H1 (cell line): ENCODE results near the gene C1RL. TPM values are rescaled to one million over a fixed set of nuclear protein-coding genes. Genes with fewer than 3 reads are reported as not detected.

Source experiments
- CHD1 ChIP-seq: IDR thresholded peaks from 2 replicates; pipeline ENCODE4 v1.6.1; 2012; ENCODE audit warnings: low read depth, low read length, improper control_type of control experiment
- MAX ChIP-seq: IDR thresholded peaks from 2 replicates; pipeline ENCODE4 v1.6.1; 2012; ENCODE audit warnings: inconsistent platforms
- RAD21 ChIP-seq, 2 experiments: IDR thresholded peaks in 1 of 2; conservative IDR thresholded peaks in 1 of 2; 2 replicates each; pipeline ENCODE4 v1.6.1; 2011; ENCODE audit warnings: low read depth in 2 of 2, low read length in 2 of 2, improper control_type of control experiment in 1 of 2, inconsistent platforms in 1 of 2, mild to moderate bottlenecking in 1 of 2, moderate library complexity in 1 of 2
- SIX5 ChIP-seq: IDR thresholded peaks from 2 replicates; pipeline ENCODE4 v1.6.1; 2011; ENCODE audit warnings: mild to moderate bottlenecking, low read depth, low read length
- SP1 ChIP-seq: IDR thresholded peaks from 2 replicates; pipeline ENCODE4 v1.6.1; 2011; ENCODE audit warnings: low read depth, low read length
- TCF12 ChIP-seq: IDR thresholded peaks from 2 replicates; pipeline ENCODE4 v1.6.1; 2011; ENCODE audit warnings: low read depth, mild to moderate bottlenecking, low read length
- TEAD4 ChIP-seq: IDR thresholded peaks from 2 replicates; pipeline ENCODE4 v1.6.1; 2012; ENCODE audit warnings: low read depth, low read length, inconsistent platforms, mixed read lengths
- polyA plus RNA-seq, 7 experiments: library from polyadenylated mRNA; depleted of rRNA in 3 of 7; stranded (reverse) in 5 of 7; unstranded in 2 of 7; fragments of >200 nt in 5 of 7; fragments of 200-250 nt in 2 of 7; gene quantifications; 1 replicate in 5 of 7; 2 replicates in 1 of 7; 4 replicates in 1 of 7; pipeline versions ENCODE4 v1.2.1 to v1.2.3, GENCODE V29; 2011 to 2013; ENCODE audit warnings: missing spikeins in 2 of 7, mixed read lengths in 2 of 7
- total RNA-seq: library from RNA; stranded (reverse); fragmentation: NEBNext Ultra II Directional; extraction: Animal tissue kit (Norgen Biotek cat#: 25700); gene quantifications from 2 replicates; pipeline ENCODE4 v1.2.1, GENCODE V29; 2021

Gene C1RL
- total and polyA plus RNA-seq, 2 of the 8 experiments (the other 6 are each of a cell fraction or from before 2014, with no cell fraction given) = 11.4 to 15.5 TPM

GRCh38 chr12:7154042-7154441 lies 45.0 kb upstream of the C1RL start (continued):
- TF ChIP-seq CHD1 = no peak
- no peak for TF ChIP-seq MAX
- no peak for TF ChIP-seq TCF12
- no peak for TF ChIP-seq TEAD4
- TF ChIP-seq SP1 = no peak
- no peak for TF ChIP-seq RAD21 (IDR thresholded peaks at IDR 0.05 in 1 of 2, conservative IDR thresholded peaks at IDR 0.05 in 1 of 2; ENCODE audit: low read depth in 2 of 2, low read length in 2 of 2)
- TF ChIP-seq SIX5 = no peak
